Measurements from ENCODE around the gene PLXDC2.

DNA sequence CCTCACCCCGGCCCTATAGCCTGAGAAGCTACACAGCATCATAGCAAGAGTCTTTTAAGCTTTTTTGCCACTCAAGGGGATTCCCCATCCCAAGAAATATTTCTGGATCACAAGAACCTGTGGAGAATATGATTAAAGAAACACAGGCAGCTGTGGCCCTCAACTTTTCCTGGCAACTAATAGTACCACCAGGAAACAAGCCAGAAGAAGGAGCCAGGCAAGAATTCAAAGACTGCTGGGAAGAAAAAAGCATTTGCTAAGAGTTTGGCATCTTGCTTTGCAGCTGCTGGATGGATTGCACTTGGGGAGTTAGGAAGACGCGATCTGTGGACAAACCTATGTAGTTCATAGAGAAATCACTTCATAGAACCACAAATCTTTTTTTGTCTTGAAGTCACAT, 437.8 kb downstream of the PLXDC2 start:
- TF ChIP-seq, protein P1, sequence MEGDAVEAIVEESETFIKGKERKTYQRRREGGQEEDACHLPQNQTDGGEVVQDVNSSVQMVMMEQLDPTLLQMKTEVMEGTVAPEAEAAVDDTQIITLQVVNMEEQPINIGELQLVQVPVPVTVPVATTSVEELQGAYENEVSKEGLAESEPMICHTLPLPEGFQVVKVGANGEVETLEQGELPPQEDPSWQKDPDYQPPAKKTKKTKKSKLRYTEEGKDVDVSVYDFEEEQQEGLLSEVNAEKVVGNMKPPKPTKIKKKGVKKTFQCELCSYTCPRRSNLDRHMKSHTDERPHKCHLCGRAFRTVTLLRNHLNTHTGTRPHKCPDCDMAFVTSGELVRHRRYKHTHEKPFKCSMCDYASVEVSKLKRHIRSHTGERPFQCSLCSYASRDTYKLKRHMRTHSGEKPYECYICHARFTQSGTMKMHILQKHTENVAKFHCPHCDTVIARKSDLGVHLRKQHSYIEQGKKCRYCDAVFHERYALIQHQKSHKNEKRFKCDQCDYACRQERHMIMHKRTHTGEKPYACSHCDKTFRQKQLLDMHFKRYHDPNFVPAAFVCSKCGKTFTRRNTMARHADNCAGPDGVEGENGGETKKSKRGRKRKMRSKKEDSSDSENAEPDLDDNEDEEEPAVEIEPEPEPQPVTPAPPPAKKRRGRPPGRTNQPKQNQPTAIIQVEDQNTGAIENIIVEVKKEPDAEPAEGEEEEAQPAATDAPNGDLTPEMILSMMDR (IDR thresholded peaks at IDR 0.05; ENCODE audit: low read length) = no peak
- TF ChIP-seq EZH2 (IDR thresholded peaks at IDR 0.05; ENCODE audit: borderline replicate concordance, low read length) = no peak
